HEK293T (cell line): ENCODE data around the gene ABTB1.

ENCODE experiments used
- CTCF ChIA-PET: fragments of 350-600 bp; formaldehyde crosslinking; extraction: SDS; loops from one replicate; lab custom pipeline; 2021; ENCODE audit warnings: antibody characterized with exemption, inconsistent platforms; lab: Yijun Ruan, JAX
- POLR2A ChIA-PET: fragments of 350-600 bp; formaldehyde crosslinking; extraction: SDS; loops from one replicate; lab custom pipeline; 2020; ENCODE audit warnings: antibody characterized with exemption, inconsistent platforms; lab: Yijun Ruan, JAX
- DNase-seq: peaks from one replicate; pipeline ENCODE4 v3.0.0; 2012; ENCODE audit warnings: mixed read lengths; ENCODE audit errors: extremely low spot score
- ARNT ChIP-seq: fragments of 450-650 bp; IDR thresholded peaks from 2 replicates; pipeline ENCODE4 v1.6.1; 2017; ENCODE audit warnings: mild to moderate bottlenecking
- BHLHE40 ChIP-seq: fragments of 450-650 bp; IDR thresholded peaks from 2 replicates; pipeline ENCODE4 v1.6.1; 2016; ENCODE audit warnings: mild to moderate bottlenecking, moderate library complexity, borderline replicate concordance
- CTBP1 ChIP-seq: fragments of 450-650 bp; IDR thresholded peaks from 2 replicates; pipeline ENCODE4 v1.6.1; 2016; ENCODE audit warnings: borderline replicate concordance
- ELF4 ChIP-seq: fragments of 450-650 bp; IDR thresholded peaks from 2 replicates; pipeline ENCODE4 v1.6.1; 2017; ENCODE audit warnings: antibody characterized with exemption
- FOXA1 ChIP-seq: fragments of 450-650 bp; IDR thresholded peaks from 2 replicates; pipeline ENCODE4 v1.6.1; 2016; ENCODE audit warnings: mild to moderate bottlenecking
- FOXK2 ChIP-seq: fragments of 450-650 bp; IDR thresholded peaks from 2 replicates; pipeline ENCODE4 v1.6.1; 2016; ENCODE audit warnings: mild to moderate bottlenecking
- FOXM1 ChIP-seq: fragments of 450-650 bp; IDR thresholded peaks from 2 replicates; pipeline ENCODE4 v1.6.1; 2017; ENCODE audit warnings: mild to moderate bottlenecking, borderline replicate concordance
- HDGF ChIP-seq: fragments of 450-650 bp; IDR thresholded peaks from 2 replicates; pipeline ENCODE4 v1.6.1; 2017; ENCODE audit warnings: antibody characterized with exemption, borderline replicate concordance
- L3MBTL2 ChIP-seq: fragments of 450-650 bp; conservative IDR thresholded peaks from 2 replicates; pipeline ENCODE4 v1.6.1; 2016; ENCODE audit warnings: mild to moderate bottlenecking
- LEF1 ChIP-seq: fragments of 450-650 bp; IDR thresholded peaks from 2 replicates; pipeline ENCODE4 v1.6.1; 2017; ENCODE audit warnings: mild to moderate bottlenecking, borderline replicate concordance
- NFRKB ChIP-seq: fragments of 450-650 bp; IDR thresholded peaks from 2 replicates; pipeline ENCODE4 v1.6.1; 2016; ENCODE audit warnings: mild to moderate bottlenecking, moderate library complexity
- SP1 ChIP-seq: fragments of 450-650 bp; IDR thresholded peaks from 2 replicates; pipeline ENCODE4 v1.6.1; 2017
- SUZ12 ChIP-seq: fragments of 450-650 bp; IDR thresholded peaks from 2 replicates; pipeline ENCODE4 v1.6.1; 2016; ENCODE audit warnings: mild to moderate bottlenecking
- TARDBP ChIP-seq: fragments of 450-650 bp; IDR thresholded peaks from 2 replicates; pipeline ENCODE4 v1.6.1; 2016
- ZNF384 ChIP-seq: fragments of 450-650 bp; IDR thresholded peaks from 2 replicates; pipeline ENCODE4 v1.6.1; 2016
- TF ChIP-seq, protein P1 (sequence below): fragments of 450-650 bp; IDR thresholded peaks from 2 replicates; pipeline ENCODE4 v1.6.1; 2016

ABTB1 gene

DNA sequence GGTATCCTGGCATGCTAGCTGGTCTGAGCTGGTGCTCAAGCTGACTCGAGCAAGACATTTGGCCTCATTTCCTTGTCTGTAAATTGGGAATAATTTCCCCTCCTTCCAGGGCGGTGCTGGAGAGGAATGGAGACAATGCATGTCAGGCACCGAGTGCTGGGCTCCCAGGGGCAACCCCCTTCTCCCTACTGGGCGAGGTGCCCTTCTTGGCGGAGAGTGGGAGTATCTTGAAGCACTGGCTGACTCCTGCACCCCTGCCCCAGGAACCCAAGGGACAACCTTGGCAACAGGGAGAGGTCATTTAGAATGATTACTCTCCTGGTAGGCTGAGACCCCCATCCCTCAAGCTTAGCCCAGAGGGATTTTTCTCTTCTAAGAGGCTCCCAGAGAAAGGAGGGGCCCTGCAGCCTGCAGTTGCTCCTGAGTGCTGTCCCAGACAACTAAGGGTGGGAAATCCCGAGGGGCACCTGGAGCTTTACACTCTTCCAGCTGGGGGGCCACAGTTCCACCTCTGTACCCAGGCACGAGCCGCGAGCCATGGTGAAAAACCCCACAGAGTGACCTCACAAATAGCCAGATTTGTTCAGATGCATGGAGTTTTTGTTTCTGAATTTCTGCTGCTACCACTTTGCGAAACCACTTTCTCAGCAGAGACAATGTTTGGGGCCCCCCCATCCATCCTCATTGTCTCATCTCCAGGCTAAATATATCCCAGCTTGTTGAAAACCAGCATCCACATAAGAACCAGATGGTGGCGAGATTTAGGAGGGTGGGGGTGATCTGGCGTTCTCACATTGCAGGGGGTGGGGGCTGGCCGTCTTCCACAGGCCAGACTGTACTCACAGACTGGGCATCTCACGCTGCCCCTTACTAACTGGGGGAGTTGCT lies 44.8 kb downstream of the ABTB1 start:
- TF ChIP-seq LEF1 (no peak), ARNT (no peak), SUZ12 (no peak), FOXK2 (no peak)
- ChIA-PET POLR2A (no interaction called here), CTCF (no interaction called here)
- DNase-seq, result no peak

DNA sequence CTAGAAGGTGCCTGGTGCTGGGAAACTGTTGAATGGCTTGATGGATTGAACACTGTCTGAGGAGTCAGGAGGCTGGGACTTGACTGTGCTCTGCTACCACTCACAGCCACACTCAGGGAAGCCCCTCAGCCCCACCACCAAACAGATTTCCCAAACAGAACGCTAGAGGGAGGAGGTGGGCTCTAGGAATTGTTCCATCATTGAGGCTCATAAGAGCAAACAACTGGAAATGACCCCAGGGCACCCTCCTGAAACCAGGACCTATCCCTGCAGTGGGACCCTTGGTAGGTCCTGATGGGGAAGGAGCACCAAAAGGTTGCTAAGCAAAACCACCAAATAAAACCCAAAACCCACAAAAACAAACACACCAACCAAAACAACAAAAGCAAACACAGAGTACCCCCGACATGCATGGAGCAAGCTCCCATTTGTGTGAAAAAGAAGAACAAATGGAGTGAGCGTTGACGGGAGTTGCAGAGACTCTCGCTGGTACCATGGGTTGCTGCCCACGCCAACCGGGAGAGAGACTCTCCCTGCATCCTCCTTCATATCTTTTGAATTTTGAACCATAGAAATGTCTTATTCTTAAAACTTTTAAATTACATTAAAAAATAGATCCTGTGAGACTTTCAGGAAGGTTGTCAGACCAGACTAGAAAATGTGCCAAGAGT lies 45.6 kb downstream of the ABTB1 start:
- POLR2A ChIA-PET, result no interaction called here
- TF ChIP-seq ZNF384, result no peak
- CTCF ChIA-PET, result no interaction called here
- DNase-seq, result no peak

DNA sequence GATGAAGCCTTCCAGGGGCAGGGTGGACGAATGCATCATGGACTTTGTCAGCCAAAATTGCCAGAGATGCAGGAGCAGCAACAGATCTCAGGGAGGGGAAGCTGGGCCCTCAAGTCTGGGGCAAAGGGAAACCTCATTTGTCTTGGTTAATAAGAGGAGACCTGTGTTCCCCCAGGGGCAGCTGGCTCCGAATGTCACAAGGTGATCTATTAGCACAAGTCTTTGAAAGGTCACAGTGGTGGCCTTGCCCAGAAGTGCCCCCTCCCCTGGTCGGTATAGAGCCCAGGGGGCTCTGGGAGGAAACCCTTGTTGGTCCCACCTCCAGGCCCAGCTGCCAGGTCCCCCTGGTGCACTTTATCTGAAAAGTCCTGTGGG lies 46.2 kb downstream of the ABTB1 start:
- no peak for TF ChIP-seq BHLHE40
- no peak for TF ChIP-seq FOXA1
- TF ChIP-seq CTBP1, result no peak
- TF ChIP-seq FOXM1, result no peak
- TF ChIP-seq SUZ12, result no peak
- TF ChIP-seq FOXK2, result no peak
- ChIA-PET CTCF (no interaction called here), POLR2A (no interaction called here)
- DNase-seq, result no peak

DNA sequence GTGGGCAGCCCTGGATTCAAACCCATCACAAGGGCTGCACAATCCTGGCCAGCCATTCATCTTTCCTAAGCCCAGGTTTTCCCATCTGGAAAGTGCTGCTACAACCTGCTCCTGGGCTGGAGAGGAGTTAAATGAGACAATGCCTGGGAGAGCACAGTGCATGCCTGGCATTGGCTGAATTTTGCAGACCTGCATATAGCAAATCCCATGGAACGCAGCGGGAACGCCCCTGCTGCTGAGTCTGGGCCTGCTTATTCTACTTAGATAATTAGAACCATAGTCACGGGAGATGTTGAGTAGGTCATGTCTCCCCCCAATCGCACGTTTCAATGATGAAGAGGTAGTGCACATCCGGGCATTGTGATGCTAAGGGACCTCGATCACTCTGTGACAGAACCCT lies 46.6 kb downstream of the ABTB1 start:
- no peak for DNase-seq
- ChIA-PET CTCF (no interaction called here), POLR2A (no interaction called here)
- no peak for TF ChIP-seq ARNT

DNA sequence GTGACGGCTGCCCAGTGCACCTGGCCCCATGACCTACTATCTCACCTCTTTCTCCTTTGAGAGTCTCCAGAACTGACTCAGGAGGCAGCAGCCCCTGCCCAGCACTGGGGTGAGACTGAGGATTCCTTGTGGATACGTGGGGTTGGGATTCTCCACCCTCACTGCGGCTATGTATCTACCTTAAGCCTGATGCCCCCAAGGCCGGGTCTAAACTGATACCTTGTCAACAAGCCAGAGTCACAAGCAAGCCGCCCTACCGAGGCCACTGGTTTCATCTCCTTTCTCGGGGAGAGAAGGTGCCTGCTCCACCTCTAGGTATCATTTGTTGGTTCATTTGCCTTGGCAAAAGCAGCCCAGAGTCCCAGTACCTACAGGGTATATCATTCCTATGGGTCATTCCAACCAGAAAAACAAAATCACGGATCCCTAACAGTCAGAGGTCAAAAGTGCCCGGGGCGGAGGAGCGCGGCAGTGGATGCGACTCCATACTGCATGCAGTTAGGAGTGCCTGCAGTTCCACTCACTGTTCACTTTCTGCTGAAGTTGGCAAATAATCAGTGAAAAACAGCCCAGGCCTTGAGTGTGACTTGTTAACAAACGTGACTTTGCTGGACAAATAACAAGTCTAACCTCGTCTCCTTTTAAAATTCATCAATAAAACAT lies 47.5 kb downstream of the ABTB1 start:
- POLR2A ChIA-PET, result no interaction called here
- no peak for DNase-seq
- CTCF ChIA-PET, result no interaction called here
- TF ChIP-seq SUZ12, result no peak
- no peak for TF ChIP-seq FOXK2

DNA sequence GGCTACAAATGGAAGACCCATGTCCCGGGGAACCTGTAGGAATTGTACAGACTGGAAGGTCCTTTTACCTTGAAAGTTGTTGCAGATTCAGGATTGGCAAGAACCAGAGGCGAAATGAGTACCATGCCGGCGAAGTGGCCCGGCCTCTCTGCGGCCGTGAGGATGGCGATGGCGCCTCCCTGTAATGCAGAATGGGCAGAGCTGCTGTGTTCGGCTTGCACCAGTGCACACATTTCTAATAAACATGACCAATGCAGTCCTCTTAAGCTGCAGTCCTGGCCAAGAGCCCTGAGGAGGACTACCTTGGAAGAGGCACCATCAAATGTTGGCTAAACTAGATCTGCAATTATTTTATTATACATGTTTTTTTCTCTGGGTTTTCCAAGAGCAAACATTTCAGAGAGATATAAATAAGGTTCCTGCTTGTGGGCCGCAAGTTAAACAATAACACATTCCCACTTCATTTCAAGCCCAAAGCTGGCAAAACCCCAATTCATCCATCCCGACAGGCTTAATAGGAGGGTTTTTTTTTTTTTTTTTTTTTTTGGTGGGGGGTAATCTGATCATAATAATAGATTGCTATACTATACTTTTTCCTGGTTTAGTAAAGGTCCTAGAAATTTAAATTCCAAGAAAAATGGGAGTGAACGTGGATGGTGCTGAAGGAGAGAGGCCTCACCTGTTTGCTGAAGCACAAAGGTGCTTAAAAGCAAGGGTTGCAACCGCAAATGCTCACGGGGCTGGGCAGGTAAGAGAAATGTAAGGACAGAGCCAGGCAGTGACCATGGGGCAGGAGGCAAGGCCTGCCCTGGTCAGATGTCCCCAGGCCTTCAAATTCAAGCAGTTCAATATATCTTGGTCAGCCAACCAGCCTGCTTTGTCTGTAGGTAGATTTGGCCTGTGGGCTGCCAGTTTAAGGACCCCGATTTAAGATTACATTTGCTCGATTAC lies 48.5 kb downstream of the ABTB1 start:
- no peak for TF ChIP-seq ELF4
- TF ChIP-seq, protein P1, sequence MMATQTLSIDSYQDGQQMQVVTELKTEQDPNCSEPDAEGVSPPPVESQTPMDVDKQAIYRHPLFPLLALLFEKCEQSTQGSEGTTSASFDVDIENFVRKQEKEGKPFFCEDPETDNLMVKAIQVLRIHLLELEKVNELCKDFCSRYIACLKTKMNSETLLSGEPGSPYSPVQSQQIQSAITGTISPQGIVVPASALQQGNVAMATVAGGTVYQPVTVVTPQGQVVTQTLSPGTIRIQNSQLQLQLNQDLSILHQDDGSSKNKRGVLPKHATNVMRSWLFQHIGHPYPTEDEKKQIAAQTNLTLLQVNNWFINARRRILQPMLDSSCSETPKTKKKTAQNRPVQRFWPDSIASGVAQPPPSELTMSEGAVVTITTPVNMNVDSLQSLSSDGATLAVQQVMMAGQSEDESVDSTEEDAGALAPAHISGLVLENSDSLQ, result no peak
- no peak for TF ChIP-seq NFRKB
- no peak for TF ChIP-seq HDGF
- TF ChIP-seq LEF1, result no peak
- TF ChIP-seq ZNF384, result no peak
- TF ChIP-seq L3MBTL2, result no peak
- TF ChIP-seq TARDBP, result no peak
- no peak for TF ChIP-seq FOXA1
- no peak for TF ChIP-seq ARNT
- TF ChIP-seq SP1, result no peak
- CTCF ChIA-PET, result no interaction called here
- DNase-seq, result no peak
- POLR2A ChIA-PET, result no interaction called here

DNA sequence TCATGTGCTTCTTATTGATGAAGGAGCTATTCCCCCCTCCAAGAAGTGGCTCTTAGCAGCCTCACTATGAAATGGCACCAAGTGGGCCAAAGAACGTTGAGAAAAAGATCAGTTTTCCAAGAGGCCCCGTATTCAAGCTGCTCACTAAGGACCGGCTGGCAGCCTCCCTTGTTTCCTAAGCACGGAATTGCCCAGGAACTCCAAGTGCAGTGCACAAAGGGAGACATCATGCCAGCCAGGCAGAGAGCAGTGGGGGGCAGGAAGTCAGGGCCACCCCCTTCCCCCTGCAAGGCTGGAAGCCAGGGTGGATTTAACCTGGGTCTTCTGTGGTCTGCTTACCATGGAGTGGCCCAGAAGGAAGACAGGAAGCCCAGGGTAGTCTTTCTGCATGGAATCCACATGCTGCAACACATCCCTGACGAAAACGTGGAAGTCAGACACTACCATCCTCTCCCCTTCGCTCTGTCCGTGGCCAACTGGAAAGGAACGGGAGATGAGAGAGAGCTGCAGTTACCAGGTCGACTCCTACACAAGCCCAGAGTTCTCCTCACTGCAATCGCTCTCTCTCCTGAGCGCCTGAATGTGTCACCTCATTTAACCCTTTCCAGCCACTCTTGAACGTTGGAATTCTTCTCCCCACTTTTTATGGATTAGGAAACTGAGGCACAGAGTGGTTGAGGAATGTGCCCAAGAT lies 49.5 kb downstream of the ABTB1 start:
- DNase-seq, result no peak
- no peak for TF ChIP-seq SUZ12
- no peak for TF ChIP-seq FOXK2
- TF ChIP-seq BHLHE40, result no peak
- no peak for TF ChIP-seq ARNT
- TF ChIP-seq FOXA1, result no peak
- no peak for TF ChIP-seq TARDBP
- no peak for TF ChIP-seq L3MBTL2
- TF ChIP-seq ZNF384, result no peak
- TF ChIP-seq FOXM1, result no peak
- no peak for TF ChIP-seq SP1
- no peak for TF ChIP-seq CTBP1
- no peak for TF ChIP-seq ELF4
- TF ChIP-seq, protein P1, result no peak
- POLR2A ChIA-PET, result no interaction called here
- CTCF ChIA-PET, result no interaction called here
